GM19372 (cell line): ENCODE measurements around the gene ZNF358.

ENCODE experiments used
- ATAC-seq: cut with Tn5 transposase; IDR thresholded peaks from one replicate; pipeline ENCODE4 v1.9.1; 2021; ENCODE audit warnings: mild to moderate bottlenecking, low read depth, moderate library complexity; ENCODE audit not compliant: unreplicated experiment

ZNF358 gene

GRCh38 chr19:7519361-7520130, 3.6 kb downstream of the ZNF358 start:
- ATAC-seq = no peak

DNA sequence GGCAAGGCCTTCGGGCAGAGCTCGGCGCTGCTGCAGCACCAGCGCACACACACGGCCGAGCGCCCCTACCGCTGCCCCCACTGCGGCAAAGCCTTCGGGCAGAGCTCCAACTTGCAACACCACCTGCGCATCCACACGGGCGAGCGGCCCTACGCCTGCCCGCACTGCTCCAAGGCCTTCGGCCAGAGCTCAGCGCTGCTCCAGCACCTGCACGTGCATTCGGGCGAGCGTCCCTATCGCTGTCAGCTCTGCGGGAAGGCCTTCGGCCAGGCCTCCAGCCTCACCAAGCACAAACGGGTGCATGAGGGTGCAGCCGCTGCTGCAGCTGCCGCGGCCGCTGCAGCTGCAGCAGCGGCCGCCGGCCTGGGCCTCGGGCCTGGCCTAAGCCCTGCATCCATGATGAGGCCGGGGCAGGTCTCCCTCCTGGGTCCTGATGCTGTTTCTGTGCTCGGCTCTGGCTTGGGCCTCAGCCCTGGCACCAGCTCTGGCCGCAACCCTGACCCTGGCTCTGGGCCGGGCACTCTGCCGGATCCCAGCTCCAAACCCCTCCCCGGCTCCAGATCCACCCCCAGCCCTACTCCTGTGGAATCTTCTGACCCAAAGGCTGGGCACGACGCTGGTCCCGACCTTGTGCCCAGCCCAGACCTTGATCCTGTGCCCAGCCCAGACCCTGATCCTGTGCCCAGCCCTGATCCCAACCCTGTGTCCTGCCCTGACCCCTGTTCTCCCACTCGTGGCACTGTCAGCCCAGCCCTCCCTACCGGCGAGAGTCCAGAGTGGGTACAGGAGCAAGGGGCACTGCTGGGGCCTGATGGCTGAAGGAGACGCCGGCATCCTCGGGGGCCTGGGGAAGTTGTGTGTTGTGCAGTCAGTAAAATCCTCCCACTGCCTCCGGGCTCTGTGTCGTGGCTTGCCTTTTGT, 4.5 kb downstream of the ZNF358 start:
- ATAC-seq = no peak

- no peak for ATAC-seq
These were observed 5.7 kb downstream of the ZNF358 start for GRCh38 chr19:7521551-7522071.

DNA sequence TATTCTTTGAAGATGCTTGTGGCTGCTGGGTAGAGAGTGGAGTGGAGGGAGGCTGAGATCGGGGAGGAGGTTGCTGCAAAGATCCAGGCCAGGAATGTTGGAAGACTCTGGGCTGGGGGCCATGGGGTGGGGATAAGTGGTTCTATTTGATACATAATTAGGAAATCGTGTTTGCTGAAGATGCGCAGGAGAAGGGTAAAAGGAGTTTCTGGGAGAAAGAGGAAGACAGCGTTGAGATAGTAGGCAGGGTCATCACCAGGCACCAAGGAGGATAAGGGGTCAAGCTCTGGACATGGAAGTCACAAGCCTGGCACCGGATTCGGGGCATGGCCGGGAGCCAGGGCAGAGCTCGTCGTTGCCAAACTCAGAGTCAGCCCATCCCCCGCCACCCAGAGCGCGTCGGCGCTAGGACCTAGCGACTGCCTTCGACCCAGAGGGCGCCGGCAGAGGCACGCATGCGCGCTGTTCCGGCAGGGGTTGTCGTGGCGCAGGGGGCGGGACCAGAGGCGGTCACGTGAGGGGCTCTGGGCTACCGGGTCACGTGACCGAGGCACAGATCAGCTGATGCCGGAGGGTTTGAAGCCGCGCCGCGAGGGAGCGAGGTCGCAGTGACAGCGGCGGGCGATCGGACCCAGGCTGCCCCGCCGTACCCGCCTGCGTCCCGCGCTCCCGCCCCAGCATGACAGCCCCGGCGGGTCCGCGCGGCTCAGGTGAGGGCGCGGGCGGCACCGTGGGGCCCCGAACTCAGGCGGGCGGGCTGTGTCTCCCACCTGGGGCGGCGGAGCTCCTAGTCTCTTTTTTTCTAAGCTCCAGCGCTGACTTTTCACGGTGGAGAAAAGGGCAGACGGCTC, 6.4 kb downstream of the ZNF358 start, which contains the start of gene MCOLN1:
TSS of gene MCOLN1 (plus strand) at position 553 of the 851 bp plus-strand sequence. CDS start at position 680, 127 bp downstream.
- peak; percentile 94 for ATAC-seq

DNA sequence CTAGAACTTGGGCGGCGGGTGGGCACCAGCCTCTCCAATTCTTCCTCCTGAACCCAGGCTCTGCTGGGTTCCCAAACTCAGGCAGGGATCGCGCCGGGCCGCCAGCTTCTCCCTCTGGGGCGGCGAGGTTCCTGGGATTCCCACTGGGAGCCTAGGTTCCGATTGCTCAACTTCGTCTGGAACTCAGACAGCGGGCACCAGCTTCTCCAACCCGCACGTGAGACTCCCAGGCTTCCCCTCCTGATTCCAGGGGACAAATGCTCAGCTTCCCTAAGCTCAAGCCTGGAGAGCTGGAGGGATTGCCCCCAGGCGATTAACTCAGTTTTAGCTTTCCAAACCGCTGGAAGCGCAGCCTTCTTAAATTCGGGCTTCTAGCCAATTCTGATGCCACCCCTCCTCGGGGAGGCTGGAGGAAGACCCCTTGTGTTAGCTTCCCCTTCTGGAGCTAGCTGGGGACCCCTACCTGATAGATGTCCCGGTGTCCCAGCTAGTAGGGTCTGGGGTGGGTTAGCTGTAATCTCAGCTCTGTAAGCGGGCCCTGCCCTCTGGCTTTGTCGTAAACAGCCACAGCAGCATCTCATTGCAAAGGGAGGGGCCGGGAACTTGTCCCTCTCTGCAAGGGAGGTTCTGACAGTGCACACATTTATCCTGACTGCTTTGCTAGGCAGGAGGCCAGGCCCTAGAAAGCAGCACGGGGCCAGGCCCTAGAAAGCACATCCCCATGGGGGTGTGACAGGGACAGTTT, 7.2 kb downstream of the ZNF358 start:
- ATAC-seq = no peak

- ATAC-seq = no peak
These were observed 8.6 kb downstream of the ZNF358 start for GRCh38 chr19:7524523-7524922.

DNA sequence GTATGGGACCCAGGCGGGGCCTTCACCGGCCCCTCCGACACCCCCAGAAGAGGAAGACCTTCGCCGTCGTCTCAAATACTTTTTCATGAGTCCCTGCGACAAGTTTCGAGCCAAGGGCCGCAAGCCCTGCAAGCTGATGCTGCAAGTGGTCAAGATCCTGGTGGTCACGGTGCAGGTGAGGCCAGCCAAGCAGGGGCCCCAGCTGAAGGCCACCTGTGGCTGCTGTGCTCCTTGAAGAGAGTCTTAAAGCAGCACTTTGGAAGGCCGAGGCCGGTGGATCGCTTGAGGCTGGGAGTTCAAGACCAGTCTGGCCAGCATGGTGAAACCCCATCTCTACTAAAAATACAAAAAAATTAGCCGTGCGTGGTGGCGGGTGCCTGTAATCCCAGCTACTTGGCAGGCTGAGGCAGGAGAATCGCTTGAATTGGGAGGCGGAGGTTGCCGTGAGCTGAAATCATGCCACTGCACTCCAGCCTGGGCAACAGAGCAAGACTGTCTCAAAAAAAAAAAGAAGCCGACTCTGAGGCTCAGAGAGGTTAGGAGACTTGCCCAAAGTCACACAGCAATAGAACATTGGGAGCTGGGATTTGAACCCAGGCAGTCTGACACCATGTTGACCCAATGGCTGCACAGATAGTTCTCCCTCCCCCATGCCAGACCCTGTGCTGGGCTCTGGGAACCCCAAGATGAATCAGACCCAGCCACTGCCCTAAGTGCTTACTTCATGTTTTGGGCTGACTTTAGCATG, 9.3 kb downstream of the ZNF358 start:
- ATAC-seq = no peak

DNA sequence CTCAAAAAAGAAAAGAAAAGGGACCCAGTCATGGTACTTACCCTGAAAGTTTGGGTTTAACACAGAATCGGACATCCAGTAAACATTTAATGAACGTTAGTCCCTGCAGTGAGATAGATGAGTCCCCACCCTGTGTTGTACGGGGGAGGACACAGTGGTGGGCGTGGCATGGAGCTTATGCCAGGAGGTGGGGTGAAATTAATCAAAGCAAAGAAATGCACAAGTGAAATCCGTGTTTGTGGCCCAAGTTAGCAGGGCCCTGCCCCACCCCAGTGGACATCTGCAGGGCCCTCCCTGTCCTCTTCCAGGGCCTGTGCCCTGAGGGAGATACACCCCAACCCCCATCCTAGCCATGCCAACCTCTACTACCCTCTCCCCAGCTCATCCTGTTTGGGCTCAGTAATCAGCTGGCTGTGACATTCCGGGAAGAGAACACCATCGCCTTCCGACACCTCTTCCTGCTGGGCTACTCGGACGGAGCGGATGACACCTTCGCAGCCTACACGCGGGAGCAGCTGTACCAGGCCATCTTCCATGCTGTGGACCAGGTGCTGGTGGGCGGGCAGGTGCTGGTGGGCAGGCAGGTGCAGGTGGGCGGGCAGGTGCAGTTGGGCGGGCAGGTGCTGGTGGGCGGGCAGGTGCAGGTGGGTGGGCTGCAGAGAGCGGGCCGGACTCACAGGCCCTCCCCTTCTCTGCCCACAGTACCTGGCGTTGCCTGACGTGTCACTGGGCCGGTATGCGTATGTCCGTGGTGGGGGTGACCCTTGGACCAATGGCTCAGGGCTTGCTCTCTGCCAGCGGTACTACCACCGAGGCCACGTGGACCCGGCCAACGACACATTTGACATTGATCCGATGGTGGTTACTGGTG, 10.4 kb downstream of the ZNF358 start:
- ATAC-seq = no peak

GRCh38 chr19:7527516-7528191, 11.8 kb downstream of the ZNF358 start:
- no peak for ATAC-seq

- ATAC-seq = no peak
These were observed 12.3 kb downstream of the ZNF358 start for GRCh38 chr19:7528192-7528519.

GRCh38 chr19:7528522-7529245, 12.8 kb downstream of the ZNF358 start:
- ATAC-seq = no peak

GRCh38 chr19:7529246-7529600, 13.3 kb downstream of the ZNF358 start:
- no peak for ATAC-seq

GRCh38 chr19:7529610-7530490, 13.9 kb downstream of the ZNF358 start:
- ATAC-seq = no peak

- ATAC-seq = no peak
These were observed 17.5 kb downstream of the ZNF358 start for GRCh38 chr19:7533281-7533885.

- no peak for ATAC-seq
These were observed 18.1 kb downstream of the ZNF358 start for GRCh38 chr19:7533925-7534480.
